Motor neuron (in vitro differentiated cells): ENCODE measurements around the gene JTB. TPM values are rescaled to one million over a fixed set of nuclear protein-coding genes. Genes with fewer than 3 reads are reported as not detected.

Source experiments
- ATAC-seq, 8 experiments: fragments of 200-7000 bp; cut with Tn5 transposase; replicated peaks in 6 of 8; 2 replicates each; pipeline ENCODE4 v1.8.0; 2021; ENCODE audit warnings: mild to moderate bottlenecking in 8 of 8, moderate library complexity in 8 of 8
- H3K27ac ChIP-seq, 2 donors: fragments of 250-450 bp; sonication (Bioruptor Pico); 2 replicates each; pipeline ENCODE4 v1.9.0; 2021; ENCODE audit warnings: antibody characterized with exemption in 2 of 2, mild to moderate bottlenecking in 2 of 2, moderate library complexity in 1 of 2
- H3K4me1 ChIP-seq, 2 donors: fragments of 250-450 bp; sonication (Bioruptor Pico); replicated peaks in 1 of 2; 2 replicates each; pipeline ENCODE4 v1.6.1; 2021; ENCODE audit warnings: antibody characterized with exemption in 2 of 2, mild to moderate bottlenecking in 2 of 2, moderate library complexity in 1 of 2
- H3K4me3 ChIP-seq, 5 donors: fragments of 250-450 bp; sonication (Bioruptor Pico); 2 replicates each; pipeline ENCODE4 v1.9.0; 2021; ENCODE audit warnings: antibody characterized with exemption in 5 of 5, mild to moderate bottlenecking in 5 of 5, moderate library complexity in 4 of 5
- WGBS, 10 experiments: fragments of 450-650 bp; shearing (Covaris generic); methylation state at CpG; one replicate each; pipeline ENCODE4 v1.0.0; 2022; 5-methylcytosine and 5-hydroxymethylcytosine counted together
- in situ Hi-C, 9 experiments: fragments of 400-800 bp; cut with MboI; loops; one replicate each; pipeline ENCODE4 v1.15.0; 2021; ENCODE audit warnings: low sequenced_read_pairs in 9 of 9, low pct_unique_long_range_greater_than_20kb in 2 of 9; ENCODE audit not compliant: unreplicated experiment in 9 of 9
- total RNA-seq, 8 experiments: library from RNA; unstranded; fragments of 300-600 nt; gene quantifications; 2 replicates each; pipeline versions ENCODE4 v1.2.3 to v1.2.4, GENCODE V29; 2022

Gene JTB
- total RNA-seq, 8 experiments from 2014 or later = 78.1 to 140 (median 109) TPM

GRCh38 chr1:153961421-153961820, 16.1 kb downstream of the JTB start:
- 50 to 100% (median 82%) methylated on average over 1 to 4 of the region's 4 CpGs; no CpG with 5 or more reads in 3 of the 10 experiments for WGBS, 10 experiments
- in situ Hi-C loops = loop anchor here in 1 of 9 experiments (25.0 kb wide), 1 partner anchor 299 kb away; the partner anchor contains the start of genes ILF2 and SNAPIN
- Histone ChIP-seq H3K4me1 (peaks cover 34 to 38% of the 10 kb centered on the region in 2 donors), H3K27ac (no peak overlapping the region), H3K4me3 (peak overlapping the region in 1 of 5 donors; percentile 78)
- ATAC-seq = no peak

GRCh38 chr1:153960206-153960605, 17.3 kb downstream of the JTB start:
- in situ Hi-C loops = loop anchor here in 1 of 9 experiments (25.0 kb wide), 1 partner anchor 298 kb away; the partner anchor contains the start of genes ILF2 and SNAPIN
- Histone ChIP-seq H3K4me3 (no peak overlapping the region), H3K4me1 (peaks cover 38 to 40% of the 10 kb centered on the region in 2 donors), H3K27ac (no peak overlapping the region)
- no peak for ATAC-seq
- 93 to 100% (median 96%) methylated on average over 1 to 8 of the region's 11 CpGs; no CpG with 5 or more reads in 6 of the 10 experiments for WGBS, 10 experiments

DNA sequence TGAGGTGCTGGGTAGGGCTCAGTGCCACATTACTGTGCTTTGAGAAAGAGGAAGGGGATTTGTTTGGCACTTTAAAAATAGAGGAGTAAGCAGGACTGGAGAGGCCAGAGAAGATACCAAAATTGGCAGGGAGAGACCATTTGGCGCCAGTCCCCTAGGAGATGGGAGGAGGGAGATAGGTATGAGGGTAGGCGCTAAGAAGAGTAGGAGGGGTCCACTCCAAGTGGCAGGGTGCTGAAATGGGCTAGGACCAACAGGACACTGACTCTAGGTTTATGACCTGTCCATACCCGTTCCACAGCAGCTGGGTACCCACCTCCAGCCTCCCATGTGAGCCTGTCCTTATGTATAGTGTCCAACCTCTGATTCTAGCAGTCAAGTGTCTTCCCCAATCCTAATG, 18.0 kb downstream of the JTB start:
- peaks cover 35 to 37% of the 10 kb centered on the region in 2 donors for H3K4me1 ChIP-seq
- H3K27ac ChIP-seq = no peak overlapping the region
- in situ Hi-C loops = loop anchor here in 1 of 9 experiments (25.0 kb wide), 1 partner anchor 297 kb away; the partner anchor contains the start of genes ILF2 and SNAPIN
- H3K4me3 ChIP-seq = no peak overlapping the region
- 63 to 100% (median 89%) methylated on average over 1 to 3 of the region's 3 CpGs; no CpG with 5 or more reads in 4 of the 10 experiments for WGBS, 10 experiments
- ATAC-seq = no peak

DNA sequence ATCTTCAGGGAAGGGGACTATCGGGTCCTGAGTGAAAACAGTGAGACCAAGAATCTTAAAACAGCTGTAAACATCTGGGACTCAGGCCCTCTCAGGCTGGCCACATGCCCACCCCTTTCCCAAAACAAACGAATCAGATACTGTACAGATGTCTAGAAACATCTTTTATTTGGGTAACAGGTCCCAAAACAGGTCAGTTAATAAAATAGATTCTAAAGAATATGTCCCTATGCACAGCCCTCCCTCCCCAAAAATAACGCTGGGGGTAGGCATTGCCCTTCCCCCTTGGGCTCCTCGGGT, 18.6 kb downstream of the JTB start:
- Histone ChIP-seq H3K27ac (no peak overlapping the region), H3K4me3 (peak overlapping the region in 4 of 5 donors; percentile 71 to 98 (median 84)), H3K4me1 (peaks cover 32 to 34% of the 10 kb centered on the region in 2 donors)
- no peak for ATAC-seq
- 0 to 83% (median 38%) methylated on average over 1 to 4 of the region's 4 CpGs; no CpG with 5 or more reads in 2 of the 10 experiments for WGBS, 10 experiments
- in situ Hi-C loops = loop anchor here in 1 of 9 experiments (25.0 kb wide), 1 partner anchor 297 kb away; the partner anchor contains the start of genes ILF2 and SNAPIN

DNA sequence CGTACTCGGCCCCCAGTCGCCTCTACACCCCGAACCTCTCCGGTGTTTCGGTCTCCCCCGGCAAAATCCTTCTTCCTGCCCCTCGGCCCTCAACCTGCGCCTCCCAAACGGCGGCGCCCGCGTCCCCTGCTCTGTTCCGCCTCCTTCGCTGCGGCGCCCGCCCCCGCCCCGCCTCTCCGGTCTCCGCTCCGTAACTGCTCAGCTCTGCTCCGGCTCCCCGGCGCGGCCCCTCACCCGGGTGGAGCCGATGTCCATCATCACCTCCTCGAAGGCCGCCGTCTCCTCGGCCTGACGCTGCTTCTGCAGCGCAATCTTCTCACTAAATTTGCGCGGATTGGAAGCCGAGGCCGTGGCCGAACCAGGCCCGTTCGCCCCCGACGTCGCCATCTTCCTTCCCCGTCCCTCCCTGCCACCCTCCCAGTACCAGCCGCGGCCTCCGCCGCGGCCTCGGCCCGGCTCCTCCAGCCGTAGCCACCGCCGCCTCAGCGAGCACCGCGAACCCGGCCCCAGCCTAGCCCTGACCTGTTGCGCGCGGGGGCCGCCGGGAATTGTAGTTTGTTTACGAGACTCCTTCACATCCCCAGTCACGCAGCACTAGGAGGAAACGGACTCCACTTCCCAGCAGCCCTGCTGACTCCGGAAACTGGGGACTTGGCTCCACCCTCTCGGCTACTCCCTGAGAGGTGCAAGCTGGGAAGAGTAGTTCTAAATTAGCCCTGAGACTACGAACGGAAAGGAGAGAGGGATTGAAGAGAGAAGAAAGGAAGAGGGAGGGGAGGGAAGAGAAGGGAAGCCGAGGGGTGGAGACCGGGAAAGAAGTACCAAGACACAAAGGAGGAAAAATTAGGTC, 19.1 kb downstream of the JTB start, which contains the start of gene CRTC2:
Gene CRTC2, minus strand, starts transcription at position 502 of the 850 bp plus-strand sequence. Its CDS starts 115 bp downstream, at position 387.
- in situ Hi-C loops = loop anchor here in 1 of 9 experiments (25.0 kb wide), 1 partner anchor 296 kb away; the partner anchor contains the start of genes ILF2 and SNAPIN
- H3K4me1 ChIP-seq = peaks cover 32 to 34% of the 10 kb centered on the region in 2 donors
- 0% methylated on average over 1 to 20 of the region's 75 CpGs; no CpG with 5 or more reads in 5 of the 10 experiments for WGBS, 10 experiments
- H3K27ac ChIP-seq = peak within 1 kb of the TSS; percentile 87 to 88
- peak within 1 kb of the TSS; percentile 71 to 98 (median 90) for H3K4me3 ChIP-seq
- ATAC-seq = peak; percentile 75 to 89 (median 87)

DNA sequence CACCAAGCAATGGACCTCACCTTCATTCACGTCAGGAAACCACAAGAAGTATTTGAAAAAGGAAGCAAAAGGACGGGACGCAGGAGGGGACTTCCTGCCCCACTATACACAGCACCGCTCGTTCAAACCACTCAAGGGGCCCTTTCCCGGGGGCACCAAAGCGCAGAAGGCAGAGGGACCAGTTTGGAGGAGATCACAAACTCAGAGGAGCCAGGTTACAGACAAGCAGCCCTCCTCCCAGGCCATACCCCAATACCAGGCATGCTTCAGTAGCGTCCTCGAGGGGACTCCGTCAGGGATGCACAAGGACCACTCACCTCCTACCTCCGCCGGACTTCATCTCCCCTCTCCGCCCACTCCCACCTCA, 19.7 kb downstream of the JTB start:
- WGBS, 10 experiments = 0 to 8% (median 0%) methylated on average over 1 to 6 of the region's 13 CpGs; no CpG with 5 or more reads in 3 of the 10 experiments
- H3K4me1 ChIP-seq = peaks cover 31 to 33% of the 10 kb centered on the region in 2 donors
- peak overlapping the region; percentile 87 to 88 for H3K27ac ChIP-seq
- peak; percentile 1 to 8 (median 2) for ATAC-seq
- H3K4me3 ChIP-seq = peak overlapping the region; percentile 71 to 98 (median 90)
- in situ Hi-C loops = loop anchor here in 1 of 9 experiments (25.0 kb wide), 1 partner anchor 295 kb away; the partner anchor contains the start of genes ILF2 and SNAPIN

DNA sequence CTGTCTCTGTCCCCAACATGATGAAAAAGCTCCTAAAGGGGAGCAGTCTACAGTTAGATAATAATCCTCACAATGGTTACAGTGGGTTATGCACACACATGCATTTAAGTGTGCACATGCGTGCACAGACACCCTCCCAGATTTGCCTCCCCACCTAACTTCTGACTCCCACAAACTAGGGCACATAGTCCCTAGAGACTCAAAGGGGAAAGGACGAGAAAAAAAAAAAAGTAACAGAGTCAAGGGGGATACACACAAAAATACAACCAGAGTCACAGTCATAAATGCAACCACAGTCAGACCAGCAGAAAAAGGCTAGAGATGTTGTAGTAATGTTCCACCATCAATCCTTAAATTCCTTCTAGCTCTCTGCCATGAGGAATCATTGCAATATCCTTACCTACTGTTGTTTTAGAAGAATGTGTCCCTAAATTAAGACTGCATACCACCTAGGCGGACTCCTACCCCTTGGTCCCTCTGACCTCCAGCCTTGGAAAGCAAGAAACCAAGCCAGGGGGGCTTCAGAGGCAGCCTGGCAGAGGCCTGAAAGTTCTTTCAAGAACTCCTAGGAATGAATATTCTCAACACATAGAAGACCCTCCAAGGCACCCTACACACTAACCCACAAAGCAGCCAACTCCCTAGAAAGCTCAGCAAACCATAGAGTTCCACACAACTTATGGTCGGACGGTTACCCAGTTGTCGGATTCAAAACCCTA, 20.3 kb downstream of the JTB start:
- Histone ChIP-seq H3K4me1 (peaks cover 26 to 27% of the 10 kb centered on the region in 2 donors), H3K4me3 (peak overlapping the region; percentile 71 to 98 (median 90)), H3K27ac (peak overlapping the region in 1 of 2 donors; percentile 87)
- WGBS, 10 experiments = 3 to 100% (median 40%) methylated on average over 1 to 6 of the region's 6 CpGs
- in situ Hi-C loops = loop anchor here in 1 of 9 experiments (25.0 kb wide), 1 partner anchor 295 kb away; the partner anchor contains the start of genes ILF2 and SNAPIN
- no peak for ATAC-seq

DNA sequence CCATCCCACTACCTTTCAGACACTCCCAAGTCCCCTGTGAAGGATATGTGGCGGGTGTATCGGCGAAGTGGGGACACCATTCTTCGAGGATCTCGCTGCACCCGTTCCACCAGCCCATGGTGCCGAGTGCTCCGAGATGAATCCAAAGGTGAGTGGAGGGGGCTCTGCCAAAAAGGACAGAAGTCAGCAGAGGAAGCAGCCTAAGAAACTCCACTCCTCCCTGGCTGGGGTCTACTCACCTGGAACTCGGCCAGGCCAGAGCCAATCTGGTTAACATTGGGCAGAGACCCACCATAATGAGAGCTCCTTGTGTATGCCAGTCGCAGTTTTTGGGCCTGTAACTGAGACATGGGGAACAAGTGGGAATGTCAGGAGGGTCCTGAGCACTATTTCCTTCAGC, 22.6 kb downstream of the JTB start:
- ATAC-seq = no peak
- Histone ChIP-seq H3K27ac (no peak overlapping the region), H3K4me1 (peaks cover 18 to 21% of the 10 kb centered on the region in 2 donors), H3K4me3 (no peak overlapping the region)
- 80 to 100% (median 96%) methylated on average over 1 to 7 of the region's 10 CpGs; no CpG with 5 or more reads in 4 of the 10 experiments for WGBS, 10 experiments
- in situ Hi-C loops = loop anchor here in 1 of 9 experiments (25.0 kb wide), 1 partner anchor 293 kb away; the partner anchor contains the start of genes ILF2 and SNAPIN

DNA sequence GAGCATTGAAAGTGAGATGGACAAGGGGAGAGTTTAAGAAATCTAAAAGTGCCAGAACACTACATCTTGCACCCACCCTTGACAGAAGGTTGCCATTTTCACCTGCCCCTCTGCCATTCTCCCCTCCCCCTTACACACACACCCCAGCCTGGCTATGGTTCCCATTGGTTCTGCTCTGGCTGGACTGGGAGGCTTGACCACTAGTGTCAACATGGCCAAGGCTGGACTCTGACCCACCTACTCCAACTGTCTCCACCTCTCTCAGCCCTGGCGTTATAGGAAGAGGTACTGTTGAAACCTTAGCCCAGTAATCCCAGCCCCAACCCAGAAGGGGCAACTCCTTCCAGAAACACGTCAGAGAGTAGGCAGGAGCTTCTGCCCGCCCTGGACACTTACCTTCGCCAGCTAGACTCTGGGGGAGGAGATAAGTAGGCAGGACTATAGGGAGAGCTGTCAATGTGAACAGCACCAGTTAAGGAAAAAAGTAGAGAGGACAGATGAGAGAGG, 23.6 kb downstream of the JTB start:
- no peak for ATAC-seq
- no peak overlapping the region for H3K27ac ChIP-seq

GRCh38 chr1:153951801-153952200, 25.7 kb downstream of the JTB start:
- Histone ChIP-seq H3K27ac (no peak overlapping the region), H3K4me1 (peaks cover 8 to 10% of the 10 kb centered on the region in 2 donors), H3K4me3 (no peak overlapping the region)
- in situ Hi-C loops = loop anchor here in 1 of 9 experiments (25.0 kb wide), 1 partner anchor 290 kb away; the partner anchor contains the start of genes ILF2 and SNAPIN
- WGBS, 10 experiments = 100% methylated on average over 1 to 2 of the region's 2 CpGs; no CpG with 5 or more reads in 6 of the 10 experiments
- ATAC-seq = no peak

More for the DNA sequence above, 23.6 kb downstream of the JTB start:
- no peak overlapping the region for H3K4me3 ChIP-seq
- WGBS, 10 experiments = 55 to 100% (median 84%) methylated on average over 2 to 4 of the region's 4 CpGs; no CpG with 5 or more reads in 2 of the 10 experiments
- in situ Hi-C loops = loop anchor here in 1 of 9 experiments (25.0 kb wide), 1 partner anchor 292 kb away; the partner anchor contains the start of genes ILF2 and SNAPIN
- peaks cover 16 to 19% of the 10 kb centered on the region in 2 donors for H3K4me1 ChIP-seq

GRCh38 chr1:153951183-153951582, 26.3 kb downstream of the JTB start:
- Histone ChIP-seq H3K4me3 (no peak overlapping the region), H3K27ac (no peak overlapping the region), H3K4me1 (peaks cover 4% of the 10 kb centered on the region in 2 donors)
- ATAC-seq = no peak
- WGBS, 10 experiments = 90 to 100% (median 100%) methylated on average over 1 of the region's 11 CpGs; no CpG with 5 or more reads in 6 of the 10 experiments
- in situ Hi-C loops = loop anchor here in 1 of 9 experiments (25.0 kb wide), 1 partner anchor 289 kb away; the partner anchor contains the start of genes ILF2 and SNAPIN
